Measurements from ENCODE around the gene FAM107B. TPM values are rescaled to one million over a fixed set of nuclear protein-coding genes. Genes with fewer than 3 reads are reported as not detected.

FAM107B gene
- total and polyA plus RNA-seq, 7 experiments from 2014 or later: 167 to 236 (median 211) TPM

DNA sequence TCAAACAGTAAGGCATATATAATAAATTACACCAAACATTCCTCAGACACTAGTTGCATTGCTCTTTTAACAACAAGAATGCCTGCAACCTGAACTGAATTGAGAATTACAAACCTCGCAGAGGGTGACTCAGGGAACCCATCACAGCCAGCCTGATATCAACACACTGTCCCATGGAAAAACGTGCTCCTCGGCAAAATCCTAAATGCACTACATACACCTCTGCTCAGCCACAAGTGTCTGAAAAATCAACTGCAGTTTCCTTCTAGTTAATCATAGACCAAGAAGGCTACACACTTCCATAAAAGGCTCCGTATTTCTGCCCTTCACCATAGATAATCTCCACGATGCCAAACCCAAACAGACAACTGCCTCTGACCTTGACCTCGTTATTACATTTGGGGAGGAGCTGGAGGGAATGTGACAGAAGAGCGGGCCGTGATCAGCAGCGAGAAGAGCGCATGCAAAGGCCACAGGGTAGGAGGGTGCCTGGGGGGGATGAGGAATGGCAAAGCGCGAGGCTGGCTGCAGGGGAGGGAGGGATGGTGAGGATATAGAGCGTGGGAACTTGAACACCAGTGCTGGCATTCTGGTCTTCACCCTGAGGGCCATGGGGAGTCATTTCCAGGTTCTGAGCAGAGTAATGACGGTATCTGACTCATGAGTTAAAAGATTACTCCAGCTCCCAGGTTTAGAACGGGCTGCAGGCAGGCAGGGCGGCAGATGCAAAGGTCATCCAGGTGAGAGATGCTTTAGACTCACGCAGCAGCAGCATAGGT, 242.0 kb downstream of the FAM107B start:
- ChIA-PET CTCF (interaction anchor here (1.4 kb wide), 1 partner anchor 10 kb away, joined by 3 read pairs; no protein-coding TSS in a partner anchor), POLR2A (no interaction called here)
- Histone ChIP-seq H3K36me3 (ENCODE audit: control insufficient read depth in 2 of 3, insufficient read depth in 3 of 3, low read length in 3 of 3) (peaks cover 6 to 60% (median 10%) of the 10 kb centered on the region in 3 experiments), H3K27ac (ENCODE audit: low read depth, low read length) (no peak overlapping the region), H3K9me3 (ENCODE audit: control insufficient read depth in 2 of 3, low read length in 3 of 3) (no peaks in the 10 kb centered on the region), H3K4me3 (ENCODE audit: low read length) (no peak overlapping the region), H3K27me3 (ENCODE audit: control insufficient read depth in 2 of 2, insufficient read depth in 2 of 2, low read length in 2 of 2) (no peaks in the 10 kb centered on the region), H3K4me1 (ENCODE audit: control insufficient read depth in 2 of 2, insufficient read depth in 2 of 2, low read length in 2 of 2) (peaks cover 31 to 42% of the 10 kb centered on the region in 2 donors)
- Mint-ChIP-seq H3K36me3 (peaks cover 4 to 49% (median 34%) of the 10 kb centered on the region in 5 donors), H3K27me3 (no peaks in the 10 kb centered on the region), H3K4me3 (peak overlapping the region in 4 of 10 donors; percentile 18 to 38 (median 27)), H3K27ac (peak overlapping the region; percentile 14 to 88 (median 70)), H3K4me1 (peaks cover 65 to 99% (median 87%) of the 10 kb centered on the region in 7 donors), H3K9me3 (no peaks in the 10 kb centered on the region)
- DNase-seq (no peak), ATAC-seq (no peak)
- intact Hi-C loops (cut with micrococcal nuclease): no loop called here

DNA sequence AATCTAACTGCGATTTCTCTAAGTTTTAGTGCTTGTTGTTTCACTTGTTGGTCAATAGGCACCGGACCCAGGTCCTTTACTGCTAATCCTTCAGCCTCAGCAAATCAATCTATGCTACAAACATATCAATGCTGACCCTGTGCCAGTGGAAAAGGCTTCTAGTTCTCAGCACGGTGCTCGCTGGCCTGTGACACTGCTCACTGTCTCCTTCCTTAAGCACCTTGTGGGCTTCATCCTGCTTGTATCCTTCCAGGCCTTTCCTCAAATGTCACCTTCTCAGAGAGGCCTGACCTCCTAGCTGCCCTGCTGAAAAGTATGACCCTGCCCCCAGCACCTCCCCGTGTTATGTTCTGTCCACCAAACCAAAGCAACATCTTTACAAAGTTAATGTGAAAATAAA, 242.7 kb downstream of the FAM107B start:
- Mint-ChIP-seq H3K4me3 (peak overlapping the region in 6 of 10 donors; percentile 2 to 33 (median 20)), H3K4me1 (peaks cover 63 to 100% (median 89%) of the 10 kb centered on the region in 7 donors), H3K27me3 (no peaks in the 10 kb centered on the region), H3K27ac (peak overlapping the region in 8 of 9 donors; percentile 16 to 88 (median 70)), H3K36me3 (peaks cover 4 to 55% (median 40%) of the 10 kb centered on the region in 5 donors), H3K9me3 (no peaks in the 10 kb centered on the region)
- Histone ChIP-seq H3K4me1 (ENCODE audit: control insufficient read depth in 2 of 2, insufficient read depth in 2 of 2, low read length in 2 of 2) (peaks cover 31 to 48% of the 10 kb centered on the region in 2 donors), H3K27me3 (ENCODE audit: control insufficient read depth in 2 of 2, insufficient read depth in 2 of 2, low read length in 2 of 2) (no peaks in the 10 kb centered on the region), H3K27ac (ENCODE audit: low read depth, low read length) (no peak overlapping the region), H3K4me3 (ENCODE audit: low read length) (no peak overlapping the region), H3K36me3 (ENCODE audit: control insufficient read depth in 2 of 3, insufficient read depth in 3 of 3, low read length in 3 of 3) (peaks cover 10 to 61% (median 12%) of the 10 kb centered on the region in 3 experiments), H3K9me3 (ENCODE audit: control insufficient read depth in 2 of 3, low read length in 3 of 3) (no peaks in the 10 kb centered on the region)
- ATAC-seq: no peak
- ChIA-PET POLR2A (no interaction called here), CTCF (interaction anchor here (1.4 kb wide), 1 partner anchor 11 kb away, joined by 3 read pairs; no protein-coding TSS in a partner anchor)
- no peak for DNase-seq
- intact Hi-C loops (cut with micrococcal nuclease): no loop called here

DNA sequence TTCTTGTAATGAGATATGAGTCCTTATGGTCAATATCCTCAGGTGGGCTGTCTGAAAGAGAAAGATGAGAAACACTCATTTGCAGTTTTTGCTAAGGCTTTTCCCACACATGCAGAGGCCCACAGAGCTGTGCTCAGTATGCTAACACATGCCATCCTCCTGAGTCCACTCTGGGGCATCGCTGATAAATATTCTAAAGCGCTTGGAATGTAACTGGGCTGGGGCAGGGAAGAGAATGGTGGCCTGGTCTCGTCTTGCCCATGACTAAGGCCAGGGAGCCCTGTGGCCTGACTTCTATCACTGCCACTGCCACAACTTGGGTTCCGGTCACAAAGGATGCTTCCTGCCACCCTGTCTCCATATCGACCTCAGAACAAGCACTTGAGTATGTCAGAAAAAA, 244.2 kb downstream of the FAM107B start:
- Mint-ChIP-seq H3K27ac (peak overlapping the region in 8 of 9 donors; percentile 47 to 87 (median 68)), H3K4me3 (peak overlapping the region in 5 of 10 donors; percentile 34 to 79 (median 42)), H3K36me3 (peaks cover 7 to 61% (median 40%) of the 10 kb centered on the region in 5 donors), H3K4me1 (peaks cover 66 to 96% (median 91%) of the 10 kb centered on the region in 7 donors), H3K27me3 (no peaks in the 10 kb centered on the region), H3K9me3 (no peaks in the 10 kb centered on the region)
- ATAC-seq (no peak), DNase-seq (no peak)
- Histone ChIP-seq H3K27me3 (ENCODE audit: control insufficient read depth in 2 of 2, insufficient read depth in 2 of 2, low read length in 2 of 2) (no peaks in the 10 kb centered on the region), H3K4me1 (ENCODE audit: control insufficient read depth in 2 of 2, insufficient read depth in 2 of 2, low read length in 2 of 2) (peaks cover 34 to 43% of the 10 kb centered on the region in 2 donors), H3K27ac (ENCODE audit: low read depth, low read length) (no peak overlapping the region), H3K4me3 (ENCODE audit: low read length) (no peak overlapping the region), H3K36me3 (ENCODE audit: control insufficient read depth in 2 of 3, insufficient read depth in 3 of 3, low read length in 3 of 3) (peaks cover 10 to 59% (median 12%) of the 10 kb centered on the region in 3 experiments), H3K9me3 (ENCODE audit: control insufficient read depth in 2 of 3, low read length in 3 of 3) (no peaks in the 10 kb centered on the region)
- intact Hi-C loops (cut with micrococcal nuclease): no loop called here
- CTCF ChIA-PET: interaction anchor here (1.8 kb wide), 1 partner anchor 13 kb away, joined by 6 read pairs; no protein-coding TSS in a partner anchor
- POLR2A ChIA-PET: interaction anchor here (0.8 to 0.9 kb wide), 2 partner anchors 12 to 32 kb away, joined by 3 read pairs; no protein-coding TSS in a partner anchor

DNA sequence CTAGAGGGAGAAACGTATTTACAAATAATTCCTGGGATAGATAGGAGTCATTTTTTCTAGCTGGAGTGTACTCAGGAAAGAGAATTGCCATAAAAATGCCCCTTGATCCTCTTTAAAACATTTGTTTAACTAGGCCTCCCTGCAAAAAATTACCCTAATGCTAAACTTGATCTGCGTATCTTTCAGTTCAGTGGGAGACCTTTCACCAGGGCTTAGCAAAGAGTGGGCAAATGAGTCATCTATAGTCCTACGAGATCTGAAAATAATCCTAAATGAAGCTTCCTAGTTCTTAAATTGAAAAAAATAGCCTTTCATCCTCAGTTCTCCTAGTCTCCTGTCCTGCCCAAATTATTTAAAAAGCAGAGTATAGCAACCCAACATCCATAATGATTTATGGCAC, 245.3 kb downstream of the FAM107B start:
- ChIA-PET CTCF (interaction anchor here (1.4 to 1.8 kb wide), 2 partner anchors 14 to 293 kb away, joined by 4 to 6 read pairs; no protein-coding TSS in a partner anchor), POLR2A (interaction anchor here (0.8 to 1.9 kb wide), 5 partner anchors 11 to 294 kb away, joined by 3 to 7 read pairs (median 3); no protein-coding TSS in a partner anchor)
- ATAC-seq: no peak
- Histone ChIP-seq H3K9me3 (ENCODE audit: control insufficient read depth in 2 of 3, low read length in 3 of 3) (no peaks in the 10 kb centered on the region), H3K4me3 (ENCODE audit: low read length) (no peak overlapping the region), H3K4me1 (ENCODE audit: control insufficient read depth in 2 of 2, insufficient read depth in 2 of 2, low read length in 2 of 2) (peaks cover 35 to 38% of the 10 kb centered on the region in 2 donors), H3K27me3 (ENCODE audit: control insufficient read depth in 2 of 2, insufficient read depth in 2 of 2, low read length in 2 of 2) (no peaks in the 10 kb centered on the region), H3K27ac (ENCODE audit: low read depth, low read length) (no peak overlapping the region), H3K36me3 (ENCODE audit: control insufficient read depth in 2 of 3, insufficient read depth in 3 of 3, low read length in 3 of 3) (peaks cover 10 to 56% (median 16%) of the 10 kb centered on the region in 3 experiments)
- no peak for DNase-seq
- no peaks in the 10 kb centered on the region for H3K9me3 Mint-ChIP-seq
- H3K4me3 Mint-ChIP-seq: peak overlapping the region in 7 of 10 donors; percentile 3 to 79 (median 62)
- peak overlapping the region in 7 of 9 donors; percentile 5 to 75 (median 58) for H3K27ac Mint-ChIP-seq
- no peaks in the 10 kb centered on the region for H3K27me3 Mint-ChIP-seq
- peaks cover 66 to 96% (median 88%) of the 10 kb centered on the region in 7 donors for H3K4me1 Mint-ChIP-seq
- H3K36me3 Mint-ChIP-seq: peaks cover 5 to 56% (median 36%) of the 10 kb centered on the region in 5 donors
- intact Hi-C loops (cut with micrococcal nuclease): loop anchor here in 1 of 2 donors (2.0 kb wide), 1 partner anchor 23 kb away; no protein-coding TSS in a partner anchor

DNA sequence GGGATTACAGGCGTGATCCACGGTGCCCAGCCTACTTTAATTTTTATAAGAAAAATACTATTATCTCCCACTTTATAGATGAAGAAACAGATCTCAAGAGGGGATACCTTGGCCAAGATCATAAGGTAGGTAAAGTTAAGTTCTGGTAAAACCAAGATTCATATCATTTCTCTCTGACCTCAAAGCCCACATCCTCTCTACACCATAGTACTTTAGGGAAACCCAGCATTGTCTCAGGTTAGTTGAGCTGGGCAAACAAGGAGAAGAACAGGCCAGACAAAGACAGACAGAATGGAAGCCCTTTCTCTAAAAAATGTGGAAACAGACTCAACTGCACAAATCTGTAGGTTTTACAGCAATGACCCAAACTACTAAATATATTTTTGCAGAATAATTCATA, 246.2 kb downstream of the FAM107B start:
- H3K4me1 Mint-ChIP-seq: peaks cover 59 to 91% (median 82%) of the 10 kb centered on the region in 7 donors
- CTCF ChIA-PET: interaction anchor here (1.0 to 1.8 kb wide), 3 partner anchors 12 to 294 kb away, joined by 3 to 6 read pairs (median 4); no protein-coding TSS in a partner anchor
- H3K4me3 Mint-ChIP-seq: peak overlapping the region in 9 of 10 donors; percentile 55 to 79 (median 65)
- Histone ChIP-seq H3K27me3 (ENCODE audit: control insufficient read depth in 2 of 2, insufficient read depth in 2 of 2, low read length in 2 of 2) (no peaks in the 10 kb centered on the region), H3K27ac (ENCODE audit: low read depth, low read length) (no peak overlapping the region), H3K4me1 (ENCODE audit: control insufficient read depth in 2 of 2, insufficient read depth in 2 of 2, low read length in 2 of 2) (peaks cover 33 to 38% of the 10 kb centered on the region in 2 donors), H3K9me3 (ENCODE audit: control insufficient read depth in 2 of 3, low read length in 3 of 3) (no peaks in the 10 kb centered on the region), H3K36me3 (ENCODE audit: control insufficient read depth in 2 of 3, insufficient read depth in 3 of 3, low read length in 3 of 3) (peaks cover 10 to 49% (median 11%) of the 10 kb centered on the region in 3 experiments), H3K4me3 (ENCODE audit: low read length) (no peak overlapping the region)
- peak in 7 of 9 donors; percentile 18 to 52 (median 39) for DNase-seq
- peak overlapping the region; percentile 15 to 79 (median 58) for H3K27ac Mint-ChIP-seq
- H3K36me3 Mint-ChIP-seq: peaks cover 5 to 49% (median 37%) of the 10 kb centered on the region in 5 donors
- H3K27me3 Mint-ChIP-seq: no peaks in the 10 kb centered on the region
- POLR2A ChIA-PET: interaction anchor here (0.6 to 1.9 kb wide), 6 partner anchors 10 to 295 kb away, joined by 3 to 7 read pairs (median 3); no protein-coding TSS in a partner anchor
- ATAC-seq: peak; percentile 85
- intact Hi-C loops (cut with micrococcal nuclease): loop anchor here in 1 of 2 donors (2.0 kb wide), 1 partner anchor 22 kb away; no protein-coding TSS in a partner anchor
- no peaks in the 10 kb centered on the region for H3K9me3 Mint-ChIP-seq

DNA sequence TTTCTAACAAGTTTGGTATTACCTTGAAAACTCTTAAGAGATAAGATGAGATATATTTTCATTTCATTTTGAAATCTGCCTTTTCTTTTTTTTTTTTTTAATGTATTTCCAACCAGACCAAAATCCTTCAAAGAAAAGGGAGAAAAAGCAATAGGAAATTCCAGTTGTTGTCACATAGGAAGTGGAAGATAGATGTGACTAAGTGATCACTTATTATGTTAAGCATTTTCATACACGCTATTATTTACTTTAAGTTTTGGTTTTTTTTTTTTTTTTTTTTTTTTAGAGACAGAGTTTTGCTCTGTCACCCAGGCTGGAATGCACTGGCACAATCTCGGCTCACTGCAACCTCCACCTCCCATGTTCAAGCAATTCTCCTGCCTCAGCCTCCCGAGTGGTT, 246.8 kb downstream of the FAM107B start:
- H3K27me3 Mint-ChIP-seq: no peaks in the 10 kb centered on the region
- Histone ChIP-seq H3K36me3 (ENCODE audit: control insufficient read depth in 2 of 3, insufficient read depth in 3 of 3, low read length in 3 of 3) (peaks cover 10 to 49% (median 11%) of the 10 kb centered on the region in 3 experiments), H3K9me3 (ENCODE audit: control insufficient read depth in 2 of 3, low read length in 3 of 3) (no peaks in the 10 kb centered on the region), H3K27me3 (ENCODE audit: control insufficient read depth in 2 of 2, insufficient read depth in 2 of 2, low read length in 2 of 2) (no peaks in the 10 kb centered on the region), H3K4me3 (ENCODE audit: low read length) (no peak overlapping the region), H3K4me1 (ENCODE audit: control insufficient read depth in 2 of 2, insufficient read depth in 2 of 2, low read length in 2 of 2) (peaks cover 33 to 38% of the 10 kb centered on the region in 2 donors), H3K27ac (ENCODE audit: low read depth, low read length) (no peak overlapping the region)
- peak overlapping the region; percentile 15 to 79 (median 58) for H3K27ac Mint-ChIP-seq
- peak overlapping the region in 7 of 10 donors; percentile 55 to 79 (median 65) for H3K4me3 Mint-ChIP-seq
- POLR2A ChIA-PET: interaction anchor here (1.2 to 1.9 kb wide), 2 partner anchors 42 to 51 kb away, joined by 3 to 7 read pairs; no protein-coding TSS in a partner anchor
- CTCF ChIA-PET: interaction anchor here (1.0 to 1.4 kb wide), 3 partner anchors 13 to 295 kb away, joined by 3 to 6 read pairs (median 4); no protein-coding TSS in a partner anchor
- H3K4me1 Mint-ChIP-seq: peaks cover 54 to 91% (median 82%) of the 10 kb centered on the region in 7 donors
- no peak for DNase-seq
- intact Hi-C loops (cut with micrococcal nuclease): loop anchor here in 1 of 2 donors (2.0 kb wide), 1 partner anchor 21 kb away; no protein-coding TSS in a partner anchor
- no peaks in the 10 kb centered on the region for H3K9me3 Mint-ChIP-seq
- no peak for ATAC-seq
- peaks cover 5 to 47% (median 40%) of the 10 kb centered on the region in 5 donors for H3K36me3 Mint-ChIP-seq
